ENCODE data around the gene ADORA2A.

ADORA2A gene

DNA sequence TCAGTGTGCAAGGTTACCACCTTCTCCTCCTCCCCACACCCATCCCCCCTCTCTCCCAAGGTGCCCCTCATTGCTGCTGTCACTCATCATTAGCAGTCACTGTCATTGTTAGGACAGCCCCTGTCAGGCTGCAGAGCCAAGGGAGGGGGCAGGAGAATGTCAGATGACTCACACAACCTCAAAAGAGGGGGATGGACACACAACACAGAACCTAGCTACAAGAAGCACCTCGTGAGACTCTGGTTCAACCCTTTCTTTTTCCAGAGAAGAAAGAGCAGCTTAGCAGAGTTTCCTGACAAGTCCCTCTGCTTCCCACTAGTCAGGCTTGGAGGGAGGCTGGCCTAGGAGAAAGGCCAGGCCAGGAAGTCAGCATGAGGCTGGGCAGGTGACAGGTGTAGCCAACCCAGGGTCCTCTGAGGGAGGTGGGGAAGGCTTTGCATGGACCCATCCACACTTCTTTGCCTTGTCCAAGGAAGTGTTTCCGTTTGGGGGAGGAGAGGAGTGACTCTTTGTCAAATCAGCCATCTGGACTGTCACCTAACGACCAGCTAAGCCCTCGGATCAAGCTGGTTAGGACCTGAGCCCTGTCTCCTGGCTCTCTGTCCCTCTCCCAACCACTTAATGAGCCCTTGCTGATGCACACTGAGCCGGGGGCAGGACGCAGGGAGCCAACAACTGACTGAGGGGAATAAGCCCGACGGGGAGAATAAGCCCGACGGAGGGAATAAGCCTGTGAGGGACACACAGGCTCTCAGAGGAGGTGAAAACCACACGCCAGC is 18.3 kb downstream of the ADORA2A start:
- Histone ChIP-seq H3K36me3 (ENCODE audit: control insufficient read depth, insufficient read depth, low read length) (peaks cover 5% of the 10 kb centered on the region), H3K4me1 (ENCODE audit: control insufficient read depth, insufficient read depth, low read length) (peaks cover 7% of the 10 kb centered on the region), H3K4me3 (ENCODE audit: low read depth, low read length) (no peak overlapping the region), H3K9ac (ENCODE audit: low read depth, low read length) (no peak overlapping the region), H3K9me3 (ENCODE audit: control insufficient read depth, insufficient read depth, low read length) (no peaks in the 10 kb centered on the region), H3K27me3 (ENCODE audit: control insufficient read depth, insufficient read depth, low read length) (no peaks in the 10 kb centered on the region)

DNA sequence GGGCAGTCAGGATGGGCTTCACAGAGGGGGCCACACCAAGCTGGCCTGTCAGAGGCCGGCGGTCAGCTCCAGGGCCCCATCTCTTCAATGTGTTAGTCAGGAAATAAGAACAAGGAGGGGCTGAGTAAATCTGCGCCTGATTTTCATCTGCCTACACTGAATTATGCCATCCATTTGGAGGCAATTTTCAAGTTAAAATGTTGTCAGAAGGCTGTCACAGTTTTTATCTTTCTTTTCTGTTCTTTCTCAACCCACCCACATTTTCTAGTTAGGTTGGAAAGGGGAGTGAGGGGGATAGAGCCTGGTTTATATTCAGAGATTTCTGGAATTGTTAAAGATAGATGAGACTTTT is 18.8 kb downstream of the ADORA2A start:
- H3K36me3 ChIP-seq (ENCODE audit: control insufficient read depth, insufficient read depth, low read length) = no peaks in the 10 kb centered on the region
- no peaks in the 10 kb centered on the region for H3K9me3 ChIP-seq (ENCODE audit: control insufficient read depth, insufficient read depth, low read length)
- H3K4me1 ChIP-seq (ENCODE audit: control insufficient read depth, insufficient read depth, low read length) = peaks cover 7% of the 10 kb centered on the region
- no peaks in the 10 kb centered on the region for H3K27me3 ChIP-seq (ENCODE audit: control insufficient read depth, insufficient read depth, low read length)
- H3K9ac ChIP-seq (ENCODE audit: low read depth, low read length) = no peak overlapping the region
- H3K4me3 ChIP-seq (ENCODE audit: low read depth, low read length) = no peak overlapping the region

DNA sequence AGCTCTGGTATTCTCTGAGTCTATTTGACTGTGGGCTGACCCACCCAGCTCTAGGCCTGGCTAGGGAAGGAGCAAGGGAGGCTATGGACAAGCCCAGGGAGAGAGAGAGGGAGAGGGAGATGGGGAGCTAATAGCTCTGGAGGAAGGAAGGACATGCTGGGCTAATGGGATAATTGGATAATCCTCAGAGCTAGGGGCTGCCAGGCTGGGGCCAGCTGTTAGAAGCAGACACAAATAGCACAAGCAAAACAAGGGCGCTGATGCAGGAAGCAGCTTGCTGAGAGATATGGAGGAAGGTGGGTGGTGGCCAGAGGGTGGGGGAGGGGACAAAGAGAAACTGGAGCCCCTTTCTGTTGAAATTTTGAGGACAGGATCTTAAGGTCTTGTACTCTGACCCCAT is 23.2 kb downstream of the ADORA2A start:
- peaks cover 3% of the 10 kb centered on the region for H3K4me1 ChIP-seq (ENCODE audit: control insufficient read depth, insufficient read depth, low read length)
- H3K9me3 ChIP-seq (ENCODE audit: control insufficient read depth, insufficient read depth, low read length) = no peaks in the 10 kb centered on the region
- no peak overlapping the region for H3K4me3 ChIP-seq (ENCODE audit: low read depth, low read length)
- no peaks in the 10 kb centered on the region for H3K27me3 ChIP-seq (ENCODE audit: control insufficient read depth, insufficient read depth, low read length)
- no peaks in the 10 kb centered on the region for H3K36me3 ChIP-seq (ENCODE audit: control insufficient read depth, insufficient read depth, low read length)
- H3K9ac ChIP-seq (ENCODE audit: low read depth, low read length) = no peak overlapping the region

DNA sequence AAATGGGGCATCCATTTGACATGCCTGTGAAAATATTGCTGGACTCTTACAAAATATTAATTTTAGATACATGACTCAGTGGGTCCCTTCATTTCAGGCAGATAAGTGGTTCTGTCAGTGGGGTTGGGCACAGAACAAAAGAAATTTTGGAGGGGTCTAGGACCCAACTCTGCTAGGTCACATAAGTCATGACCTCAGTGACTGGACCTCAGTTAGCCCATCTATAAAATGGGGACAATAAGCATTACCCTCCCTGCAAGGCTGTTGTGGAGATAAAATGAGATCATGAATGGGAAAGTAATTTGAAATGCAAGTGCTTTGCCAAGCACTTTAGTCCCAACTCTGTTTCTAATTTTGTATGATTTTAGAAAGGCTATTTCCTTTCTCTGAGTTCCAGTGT is 23.8 kb downstream of the ADORA2A start:
- Histone ChIP-seq H3K9ac (ENCODE audit: low read depth, low read length) (no peak overlapping the region), H3K4me1 (ENCODE audit: control insufficient read depth, insufficient read depth, low read length) (no peaks in the 10 kb centered on the region), H3K4me3 (ENCODE audit: low read depth, low read length) (no peak overlapping the region)

DNA sequence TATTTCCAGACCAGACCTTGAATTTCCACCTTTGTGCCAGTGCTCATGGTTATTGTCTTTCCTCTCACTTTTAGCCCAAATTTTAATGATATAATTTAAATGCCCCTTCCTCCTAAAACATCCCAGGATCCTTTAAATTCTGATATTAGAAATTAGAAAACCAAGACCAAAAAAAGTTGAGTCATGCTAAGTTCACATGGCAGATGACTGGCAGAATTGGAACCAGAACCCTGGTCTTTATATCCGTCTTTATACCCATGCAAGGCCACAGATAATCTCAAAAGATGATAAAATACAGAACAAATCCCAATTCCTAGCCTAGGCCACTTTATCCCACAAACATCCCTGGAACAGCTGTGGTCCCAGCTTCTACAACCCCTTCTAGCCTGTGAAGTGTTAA is 26.5 kb downstream of the ADORA2A start:
- Histone ChIP-seq H3K4me3 (ENCODE audit: low read depth, low read length) (no peak overlapping the region), H3K36me3 (ENCODE audit: control insufficient read depth, insufficient read depth, low read length) (no peaks in the 10 kb centered on the region), H3K27me3 (ENCODE audit: control insufficient read depth, insufficient read depth, low read length) (no peaks in the 10 kb centered on the region), H3K9me3 (ENCODE audit: control insufficient read depth, insufficient read depth, low read length) (no peaks in the 10 kb centered on the region), H3K4me1 (ENCODE audit: control insufficient read depth, insufficient read depth, low read length) (no peaks in the 10 kb centered on the region), H3K9ac (ENCODE audit: low read depth, low read length) (no peak overlapping the region)

More for the DNA sequence above, 23.8 kb downstream of the ADORA2A start:
- no peaks in the 10 kb centered on the region for H3K27me3 ChIP-seq (ENCODE audit: control insufficient read depth, insufficient read depth, low read length)
- no peaks in the 10 kb centered on the region for H3K9me3 ChIP-seq (ENCODE audit: control insufficient read depth, insufficient read depth, low read length)
- H3K36me3 ChIP-seq (ENCODE audit: control insufficient read depth, insufficient read depth, low read length) = no peaks in the 10 kb centered on the region

DNA sequence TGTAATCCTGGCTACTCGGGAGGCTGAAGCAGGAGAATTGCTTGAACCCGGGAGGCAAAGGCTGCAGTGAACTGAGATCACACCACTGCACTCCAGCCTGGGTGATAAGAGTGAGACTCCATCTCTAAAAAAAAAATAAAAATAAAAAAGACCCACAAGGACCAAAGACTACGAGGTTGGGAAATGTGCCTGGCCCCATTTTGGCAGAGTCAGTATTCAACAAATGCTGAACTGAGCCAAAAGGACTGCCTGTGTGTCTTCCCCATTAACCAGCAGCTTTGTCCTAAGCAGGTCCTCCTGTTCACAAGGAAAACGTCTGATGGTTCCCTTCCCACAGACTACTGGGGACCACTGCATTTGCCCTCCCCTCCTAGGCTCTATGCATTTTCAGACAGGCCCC is 27.6 kb downstream of the ADORA2A start:
- Histone ChIP-seq H3K27me3 (ENCODE audit: control insufficient read depth, insufficient read depth, low read length) (no peaks in the 10 kb centered on the region), H3K4me3 (ENCODE audit: low read depth, low read length) (no peak overlapping the region), H3K9me3 (ENCODE audit: control insufficient read depth, insufficient read depth, low read length) (no peaks in the 10 kb centered on the region), H3K36me3 (ENCODE audit: control insufficient read depth, insufficient read depth, low read length) (no peaks in the 10 kb centered on the region), H3K9ac (ENCODE audit: low read depth, low read length) (no peak overlapping the region), H3K4me1 (ENCODE audit: control insufficient read depth, insufficient read depth, low read length) (no peaks in the 10 kb centered on the region)

DNA sequence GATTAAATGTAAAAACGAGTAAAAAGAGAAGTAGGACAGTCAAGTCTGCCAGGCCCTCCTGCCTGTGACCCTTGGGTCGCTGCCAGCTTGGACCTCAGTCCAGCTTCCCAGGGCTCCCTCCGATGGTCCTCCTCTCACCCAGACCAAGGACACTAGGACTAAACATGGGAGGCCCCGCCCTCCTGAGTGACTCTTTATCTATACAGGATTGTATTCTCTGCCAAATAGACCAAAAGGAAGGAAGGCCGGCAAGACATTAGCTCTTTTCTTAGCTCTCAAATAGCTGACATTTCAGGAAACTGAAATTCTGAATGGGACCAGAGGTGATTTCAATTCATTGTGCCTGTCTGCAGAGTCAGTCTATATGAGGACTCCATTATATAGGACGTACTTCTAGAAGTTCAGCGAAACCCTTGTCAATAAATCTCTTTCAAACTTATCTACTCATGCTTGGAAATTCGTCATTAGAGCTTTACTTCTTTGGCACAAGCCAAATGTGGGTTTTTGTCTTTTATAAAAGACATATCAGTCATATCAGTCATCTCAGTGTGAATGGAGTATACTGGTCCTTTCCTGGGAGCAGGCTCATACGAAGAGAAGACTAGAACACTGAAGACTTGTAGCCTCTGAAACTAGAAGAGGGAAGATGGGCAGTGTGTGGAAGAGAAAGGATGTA is 28.5 kb downstream of the ADORA2A start:
- no peaks in the 10 kb centered on the region for H3K36me3 ChIP-seq (ENCODE audit: control insufficient read depth, insufficient read depth, low read length)
- H3K9ac ChIP-seq (ENCODE audit: low read depth, low read length) = no peak overlapping the region
- H3K4me1 ChIP-seq (ENCODE audit: control insufficient read depth, insufficient read depth, low read length) = peaks cover 5% of the 10 kb centered on the region
- no peak overlapping the region for H3K4me3 ChIP-seq (ENCODE audit: low read depth, low read length)
- no peaks in the 10 kb centered on the region for H3K9me3 ChIP-seq (ENCODE audit: control insufficient read depth, insufficient read depth, low read length)
- no peaks in the 10 kb centered on the region for H3K27me3 ChIP-seq (ENCODE audit: control insufficient read depth, insufficient read depth, low read length)

DNA sequence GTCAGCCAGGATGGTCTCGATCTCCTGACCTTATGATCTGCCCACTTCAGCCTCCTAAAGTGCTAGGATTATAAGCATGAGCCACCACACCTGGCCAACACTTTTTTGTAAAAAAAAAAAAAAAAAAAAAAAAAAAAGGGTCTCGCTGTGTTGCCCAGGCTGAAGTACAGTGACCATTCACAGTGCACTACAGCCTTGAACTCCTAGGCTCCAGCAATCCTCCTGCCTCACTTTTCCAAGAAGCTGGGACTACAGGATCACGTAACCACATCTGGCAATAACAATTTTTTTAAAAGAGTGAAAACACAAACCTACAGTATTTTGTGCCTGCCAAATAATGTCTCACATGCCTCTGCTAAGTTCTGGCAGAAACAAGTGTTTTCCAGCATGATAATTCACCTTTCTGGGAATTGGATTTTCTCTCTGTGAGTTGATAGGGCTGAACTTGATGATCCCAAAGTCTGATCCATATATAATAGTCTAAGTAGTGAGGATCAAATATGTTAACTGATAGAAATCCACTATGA is 30.6 kb downstream of the ADORA2A start:
- Histone ChIP-seq H3K4me1 (ENCODE audit: control insufficient read depth, insufficient read depth, low read length) (peaks cover 5% of the 10 kb centered on the region), H3K27me3 (ENCODE audit: control insufficient read depth, insufficient read depth, low read length) (no peaks in the 10 kb centered on the region), H3K9me3 (ENCODE audit: control insufficient read depth, insufficient read depth, low read length) (no peaks in the 10 kb centered on the region), H3K9ac (ENCODE audit: low read depth, low read length) (no peak overlapping the region), H3K4me3 (ENCODE audit: low read depth, low read length) (no peak overlapping the region), H3K36me3 (ENCODE audit: control insufficient read depth, insufficient read depth, low read length) (no peaks in the 10 kb centered on the region)

DNA sequence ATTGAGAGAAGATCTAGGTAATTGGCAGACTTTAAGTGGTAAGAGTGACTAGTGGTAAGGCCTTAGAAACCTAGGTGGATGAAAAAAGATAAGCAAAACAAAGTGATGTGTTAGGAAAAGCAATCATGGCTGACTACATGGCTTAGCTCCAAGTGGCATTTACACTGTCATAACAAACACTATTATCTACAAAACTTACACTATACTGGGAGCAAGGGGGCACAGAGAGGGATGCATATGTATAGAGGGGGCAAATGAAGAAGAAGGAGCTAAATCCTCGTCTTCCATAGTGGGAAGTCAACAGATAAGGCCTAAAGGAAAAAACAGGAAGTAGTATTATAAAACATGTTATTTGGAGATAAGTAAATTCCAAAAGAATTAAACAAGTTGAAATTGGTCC is 32.5 kb downstream of the ADORA2A start:
- Histone ChIP-seq H3K4me1 (ENCODE audit: control insufficient read depth, insufficient read depth, low read length) (peaks cover 5% of the 10 kb centered on the region), H3K36me3 (ENCODE audit: control insufficient read depth, insufficient read depth, low read length) (no peaks in the 10 kb centered on the region), H3K27me3 (ENCODE audit: control insufficient read depth, insufficient read depth, low read length) (no peaks in the 10 kb centered on the region), H3K9ac (ENCODE audit: low read depth, low read length) (no peak overlapping the region), H3K4me3 (ENCODE audit: low read depth, low read length) (no peak overlapping the region), H3K9me3 (ENCODE audit: control insufficient read depth, insufficient read depth, low read length) (no peaks in the 10 kb centered on the region)

DNA sequence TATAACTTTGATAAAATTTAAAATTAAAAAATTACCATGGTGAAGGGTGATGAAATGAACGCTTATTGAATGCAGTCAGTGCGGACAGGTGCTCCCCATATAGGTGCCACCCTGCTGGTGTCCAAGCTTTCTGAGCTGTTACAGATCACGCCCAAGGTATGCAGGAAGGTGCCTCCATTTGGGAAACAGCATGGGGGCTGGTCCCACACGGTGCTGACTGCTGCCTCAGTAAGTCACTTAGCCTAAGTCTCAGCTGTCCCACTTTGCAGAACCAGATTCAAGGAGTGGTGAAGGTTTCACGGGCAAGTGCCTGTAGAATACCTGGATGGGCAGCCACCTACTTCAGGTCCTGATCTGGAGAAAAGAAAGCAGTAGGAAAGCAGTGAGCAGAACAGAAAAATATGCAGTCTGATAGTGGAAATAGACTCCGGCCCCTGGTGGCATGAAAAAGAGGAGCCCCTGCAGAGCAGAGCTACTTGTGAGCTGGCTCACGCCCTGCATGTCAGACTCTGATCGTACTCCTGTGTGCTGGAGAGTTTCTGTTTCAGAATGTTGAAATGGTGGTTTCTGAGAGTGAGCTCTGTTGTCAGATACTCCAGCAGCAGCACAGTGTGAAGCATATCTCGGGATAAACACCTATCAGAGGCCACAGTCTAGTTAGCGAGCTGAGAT is 33.2 kb downstream of the ADORA2A start:
- no peak overlapping the region for H3K4me3 ChIP-seq (ENCODE audit: low read depth, low read length)
- no peaks in the 10 kb centered on the region for H3K36me3 ChIP-seq (ENCODE audit: control insufficient read depth, insufficient read depth, low read length)
- no peaks in the 10 kb centered on the region for H3K9me3 ChIP-seq (ENCODE audit: control insufficient read depth, insufficient read depth, low read length)
- no peak overlapping the region for H3K9ac ChIP-seq (ENCODE audit: low read depth, low read length)
- H3K4me1 ChIP-seq (ENCODE audit: control insufficient read depth, insufficient read depth, low read length) = peaks cover 5% of the 10 kb centered on the region
- no peaks in the 10 kb centered on the region for H3K27me3 ChIP-seq (ENCODE audit: control insufficient read depth, insufficient read depth, low read length)

DNA sequence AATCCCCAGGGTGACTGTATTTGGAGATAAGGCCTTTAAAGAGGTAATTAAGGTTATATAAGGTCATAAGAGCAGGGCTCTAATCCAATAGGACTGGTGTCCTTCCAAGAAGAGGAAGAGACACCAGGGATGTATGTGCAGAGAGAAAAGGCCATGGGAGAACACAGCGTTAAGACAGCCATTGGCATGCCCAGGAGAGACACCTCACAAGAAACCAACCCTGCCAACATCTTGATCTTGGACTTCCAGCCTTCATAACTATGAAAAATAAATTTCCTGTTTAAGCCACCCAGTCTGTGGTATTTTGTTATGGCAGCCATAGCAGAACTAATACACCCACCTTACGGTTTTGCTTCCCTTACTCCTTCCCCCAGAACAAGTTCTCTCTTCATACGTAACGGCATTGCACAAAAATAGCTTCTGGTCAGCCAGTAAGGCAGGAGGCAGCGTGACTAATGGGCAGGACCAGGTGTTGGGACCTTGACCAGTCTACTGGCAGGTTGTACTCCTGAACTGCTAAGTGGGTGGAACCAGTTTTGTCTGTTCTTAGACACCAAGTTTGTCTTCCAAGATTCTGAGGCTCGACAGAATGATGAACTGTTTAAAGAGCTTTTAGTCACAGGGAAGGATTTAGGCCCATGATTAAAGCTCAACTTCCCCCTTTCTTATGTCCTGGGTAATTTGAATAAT is 35.8 kb downstream of the ADORA2A start:
- H3K4me3 ChIP-seq (ENCODE audit: low read depth, low read length) = no peak overlapping the region
- no peaks in the 10 kb centered on the region for H3K27me3 ChIP-seq (ENCODE audit: control insufficient read depth, insufficient read depth, low read length)
- no peaks in the 10 kb centered on the region for H3K9me3 ChIP-seq (ENCODE audit: control insufficient read depth, insufficient read depth, low read length)
- H3K36me3 ChIP-seq (ENCODE audit: control insufficient read depth, insufficient read depth, low read length) = no peaks in the 10 kb centered on the region
- H3K4me1 ChIP-seq (ENCODE audit: control insufficient read depth, insufficient read depth, low read length) = peaks cover 8% of the 10 kb centered on the region
- no peak overlapping the region for H3K9ac ChIP-seq (ENCODE audit: low read depth, low read length)
